CD4-positive, alpha-beta T cell (primary cell): ENCODE results near the gene TFR2. TPM values are rescaled to one million over a fixed set of nuclear protein-coding genes. Genes with fewer than 3 reads are reported as not detected.

Experiments
- ATAC-seq: fragments of 200-7000 bp; cut with Tn5 transposase; one replicate; pipeline ENCODE4 v1.10.0; 2022; ENCODE audit warnings: mild to moderate bottlenecking; ENCODE audit not compliant: poor library complexity
- CTCF ChIA-PET: fragments of 350-600 bp; sonication (Branson Sonifier 250); formaldehyde crosslinking; loops from one replicate; lab custom pipeline; 2021; ENCODE audit warnings: antibody characterized with exemption, inconsistent platforms; lab: Charles Lee
- POLR2A ChIA-PET: fragments of 350-600 bp; sonication (Branson Sonifier 250); formaldehyde crosslinking; loops from one replicate; lab custom pipeline; 2021; ENCODE audit warnings: antibody characterized with exemption, inconsistent platforms; lab: Charles Lee
- DNase-seq, 14 experiments: peaks; one replicate each; pipeline ENCODE4 v3.0.0-alpha.2; 2013 to 2020; ENCODE audit warnings: mixed read lengths in 2 of 14
- H3K27ac ChIP-seq, 2 donors: one replicate each; pipeline versions ENCODE4 v1.5.1 to v1.7.0; 2013; ENCODE audit warnings: low read length in 2 of 2, low read depth in 1 of 2, mild to moderate bottlenecking in 1 of 2
- H3K27me3 ChIP-seq, 2 experiments: 1 replicate in 1 of 2; 2 replicates in 1 of 2; pipeline versions ENCODE4 v1.6.1 to v1.7.0; 2013; ENCODE audit warnings: low read length in 2 of 2, control low read depth in 1 of 2, mild to moderate bottlenecking in 1 of 2, moderate library complexity in 1 of 2; ENCODE audit not compliant: insufficient read depth in 2 of 2, control insufficient read depth in 1 of 2
- H3K36me3 ChIP-seq: one replicate; pipeline ENCODE4 v1.6.1; 2013; ENCODE audit warnings: low read length, control low read depth; ENCODE audit not compliant: insufficient read depth
- H3K4me1 ChIP-seq: one replicate; pipeline ENCODE4 v1.6.1; 2013; ENCODE audit warnings: low read length, control low read depth; ENCODE audit not compliant: insufficient read depth
- H3K4me3 ChIP-seq: one replicate; pipeline ENCODE4 v1.5.1; 2013; ENCODE audit warnings: mild to moderate bottlenecking, low read length, moderate library complexity
- H3K9me3 ChIP-seq, 2 experiments: 1 replicate in 1 of 2; 2 replicates in 1 of 2; pipeline versions ENCODE4 v1.6.1 to v1.7.0; 2013; ENCODE audit warnings: low read length in 2 of 2, mild to moderate bottlenecking in 2 of 2, control low read depth in 1 of 2, moderate library complexity in 1 of 2; ENCODE audit not compliant: control insufficient read depth in 1 of 2, insufficient read depth in 1 of 2
- H3K27ac Mint-ChIP-seq: one replicate; pipeline ENCODE4 v1.8.0; 2020; ENCODE audit warnings: mixed read lengths
- H3K27me3 Mint-ChIP-seq: one replicate; pipeline ENCODE4 v1.8.0; 2021; ENCODE audit warnings: mixed read lengths
- H3K36me3 Mint-ChIP-seq: one replicate; pipeline ENCODE4 v1.8.0; 2021; ENCODE audit warnings: low read depth, mixed read lengths
- H3K4me1 Mint-ChIP-seq: one replicate; pipeline ENCODE4 v1.8.0; 2021; ENCODE audit warnings: low read depth, mixed read lengths
- H3K4me3 Mint-ChIP-seq: one replicate; pipeline ENCODE4 v1.8.0; 2020; ENCODE audit warnings: mild to moderate bottlenecking, mixed read lengths
- H3K9me3 Mint-ChIP-seq: one replicate; pipeline ENCODE4 v1.8.0; 2020; ENCODE audit warnings: mixed read lengths
- intact Hi-C, 2 experiments: fragments of 100-400 bp; cut with DNase I in 1 of 2; cut with micrococcal nuclease in 1 of 2; formaldehyde crosslinking; loops; one replicate each; pipeline versions ENCODE4 v1.15.1 to v1.9.0; 2023 to 2025; cut with DNase I, micrococcal nuclease
- polyA plus RNA-seq, 2 donors: library from polyadenylated mRNA; unstranded; fragments of 120-200 nt; gene quantifications; one replicate each; pipeline ENCODE4 v1.2.1, GENCODE V29; 2013
- total RNA-seq, 174 experiments: library from RNA in 2 of 174; stranded (reverse) in 2 of 174; gene quantifications; one replicate each; pipeline ENCODE4 v1.2.3 and lab custom pipeline; 2021 to 2026
- TF ChIP-seq, protein P1 (sequence below): fragments of 200-600 bp; IDR thresholded peaks from one replicate; pipeline ENCODE4 v1.8.0; 2022; ENCODE audit warnings: antibody characterized with exemption, mild to moderate bottlenecking

Gene TFR2
- 1 to 10 TPM; 1.7 to 2.3 TPM for total RNA-seq
- polyA plus RNA-seq (2013, experiment 1 of 2) = 2.5 TPM
- 2.7 TPM for polyA plus RNA-seq (2013, experiment 2 of 2)
- total RNA-seq (lab: John Stamatoyannopoulos, UW) = 0.72 to 19.3 (median 3.8) reads per million in 172 experiments

DNA sequence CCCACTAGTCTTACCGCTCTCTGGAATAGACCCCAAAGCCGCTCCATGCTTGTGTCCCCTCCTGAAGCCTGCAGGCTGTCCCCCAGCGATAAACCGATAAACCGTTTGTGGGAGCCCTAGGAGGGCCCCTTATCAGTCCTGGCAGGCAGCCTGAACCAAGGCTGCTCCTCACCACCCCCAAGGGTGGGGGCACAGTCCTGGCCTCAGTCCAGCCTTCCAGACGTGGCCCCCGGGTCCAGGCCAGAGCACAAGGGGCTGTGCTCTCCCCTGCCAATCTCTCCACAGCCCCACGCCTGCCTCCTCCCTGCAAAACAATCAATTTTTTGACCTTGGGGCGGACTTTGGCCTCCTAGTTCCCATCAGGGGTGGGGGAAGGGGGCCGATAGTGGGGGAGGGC lies at the start of gene TFR2:
Gene TFR2, minus strand, starts transcription at position 90 of the 397 bp plus-strand sequence. Its CDS starts 43 bp downstream, at position 47.
- ATAC-seq (no peak), DNase-seq (no peak)
- Mint-ChIP-seq H3K27ac (no peak within 1 kb of the TSS), H3K36me3 (no peaks in the 10 kb centered on the region), H3K9me3 (no peaks in the 10 kb centered on the region), H3K4me3 (no peak within 1 kb of the TSS), H3K4me1 (no peaks in the 10 kb centered on the region), H3K27me3 (peaks cover 4% of the 10 kb centered on the region)
- ChIA-PET POLR2A (no interaction called here), CTCF (interaction anchor here (1.3 kb wide), 1 partner anchor 9 kb away, joined by 5 read pairs; no protein-coding TSS in a partner anchor)
- intact Hi-C loops = no loop called here
- no peaks in the 10 kb centered on the region for H3K27me3 ChIP-seq
- TF ChIP-seq, protein P1, sequence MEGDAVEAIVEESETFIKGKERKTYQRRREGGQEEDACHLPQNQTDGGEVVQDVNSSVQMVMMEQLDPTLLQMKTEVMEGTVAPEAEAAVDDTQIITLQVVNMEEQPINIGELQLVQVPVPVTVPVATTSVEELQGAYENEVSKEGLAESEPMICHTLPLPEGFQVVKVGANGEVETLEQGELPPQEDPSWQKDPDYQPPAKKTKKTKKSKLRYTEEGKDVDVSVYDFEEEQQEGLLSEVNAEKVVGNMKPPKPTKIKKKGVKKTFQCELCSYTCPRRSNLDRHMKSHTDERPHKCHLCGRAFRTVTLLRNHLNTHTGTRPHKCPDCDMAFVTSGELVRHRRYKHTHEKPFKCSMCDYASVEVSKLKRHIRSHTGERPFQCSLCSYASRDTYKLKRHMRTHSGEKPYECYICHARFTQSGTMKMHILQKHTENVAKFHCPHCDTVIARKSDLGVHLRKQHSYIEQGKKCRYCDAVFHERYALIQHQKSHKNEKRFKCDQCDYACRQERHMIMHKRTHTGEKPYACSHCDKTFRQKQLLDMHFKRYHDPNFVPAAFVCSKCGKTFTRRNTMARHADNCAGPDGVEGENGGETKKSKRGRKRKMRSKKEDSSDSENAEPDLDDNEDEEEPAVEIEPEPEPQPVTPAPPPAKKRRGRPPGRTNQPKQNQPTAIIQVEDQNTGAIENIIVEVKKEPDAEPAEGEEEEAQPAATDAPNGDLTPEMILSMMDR = no peak
- no peaks in the 10 kb centered on the region for H3K9me3 ChIP-seq
- no peaks in the 10 kb centered on the region for H3K36me3 ChIP-seq
- H3K27ac ChIP-seq = no peak within 1 kb of the TSS
- H3K4me3 ChIP-seq = no peak within 1 kb of the TSS
- H3K4me1 ChIP-seq = peaks cover 3% of the 10 kb centered on the region

DNA sequence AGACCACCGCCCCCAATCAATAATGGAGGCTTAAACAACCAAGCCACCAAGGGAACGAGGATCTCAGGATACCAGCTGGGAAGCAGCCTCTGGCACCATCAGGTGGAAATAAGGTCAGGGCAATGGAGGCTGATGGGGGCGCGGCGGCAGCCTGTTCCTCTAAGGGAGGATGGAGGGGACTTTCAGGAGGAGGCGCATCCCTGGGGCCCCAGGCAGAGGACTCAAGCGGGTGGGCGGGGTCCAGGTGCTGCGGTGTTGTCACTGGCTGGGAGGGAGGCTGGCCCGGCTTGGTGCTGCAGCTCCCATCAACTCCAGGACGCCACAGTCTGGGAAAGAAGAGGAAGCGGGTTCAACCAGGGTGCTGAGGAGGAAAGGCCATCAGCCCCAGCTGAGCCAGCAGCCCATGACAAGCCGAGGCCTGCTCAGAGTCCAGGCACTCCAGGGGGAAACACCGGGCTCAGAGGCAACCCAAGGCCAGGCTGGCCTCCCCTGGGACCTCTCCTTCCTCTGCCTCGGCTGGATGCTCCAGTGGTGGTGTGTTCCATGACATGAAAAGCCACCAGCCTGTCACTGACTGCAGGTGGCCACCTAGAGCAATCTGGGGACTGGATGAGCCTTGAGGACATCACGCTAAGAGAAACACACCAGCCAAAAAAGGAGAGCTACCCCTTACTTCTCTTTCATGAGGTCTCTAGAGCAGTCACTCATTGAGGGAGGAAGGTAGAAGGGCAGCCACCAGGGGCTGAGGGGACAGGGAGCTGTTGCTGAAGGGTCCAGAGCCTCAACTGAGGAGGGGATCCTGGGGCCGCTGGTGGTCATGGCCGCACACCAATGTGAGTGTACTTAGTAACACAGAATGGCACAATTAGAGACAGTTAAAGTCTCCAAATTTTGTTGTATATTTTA lies 48.1 kb upstream of the TFR2 start:
- Mint-ChIP-seq H3K36me3 (peaks cover 50% of the 10 kb centered on the region), H3K9me3 (no peaks in the 10 kb centered on the region), H3K27ac (peak overlapping the region; percentile 20), H3K4me1 (peaks cover 29% of the 10 kb centered on the region), H3K27me3 (no peaks in the 10 kb centered on the region), H3K4me3 (peak overlapping the region; percentile 11)
- ATAC-seq (no peak), DNase-seq (peak in 1 of 14 experiments; percentile 21)
- intact Hi-C loops = loop anchor here (2.0 to 5.0 kb wide), 4 partner anchors 13 to 207 kb away; partner anchors contain the start of genes MOSPD3 (in 1 of the 2) and NYAP1 (in 1 of the 2)
- Histone ChIP-seq H3K4me3 (no peak overlapping the region), H3K27ac (no peak overlapping the region), H3K36me3 (peaks cover 57% of the 10 kb centered on the region), H3K9me3 (no peaks in the 10 kb centered on the region), H3K4me1 (peaks cover 52% of the 10 kb centered on the region), H3K27me3 (no peaks in the 10 kb centered on the region)
- CTCF ChIA-PET = no interaction called here
- TF ChIP-seq, protein P1 = no peak
- POLR2A ChIA-PET = interaction anchor here (0.5 to 5.0 kb wide), 9 partner anchors 9 to 103 kb away, joined by 3 to 26 read pairs (median 3); partner anchors contain the start of genes FBXO24 and MOSPD3

DNA sequence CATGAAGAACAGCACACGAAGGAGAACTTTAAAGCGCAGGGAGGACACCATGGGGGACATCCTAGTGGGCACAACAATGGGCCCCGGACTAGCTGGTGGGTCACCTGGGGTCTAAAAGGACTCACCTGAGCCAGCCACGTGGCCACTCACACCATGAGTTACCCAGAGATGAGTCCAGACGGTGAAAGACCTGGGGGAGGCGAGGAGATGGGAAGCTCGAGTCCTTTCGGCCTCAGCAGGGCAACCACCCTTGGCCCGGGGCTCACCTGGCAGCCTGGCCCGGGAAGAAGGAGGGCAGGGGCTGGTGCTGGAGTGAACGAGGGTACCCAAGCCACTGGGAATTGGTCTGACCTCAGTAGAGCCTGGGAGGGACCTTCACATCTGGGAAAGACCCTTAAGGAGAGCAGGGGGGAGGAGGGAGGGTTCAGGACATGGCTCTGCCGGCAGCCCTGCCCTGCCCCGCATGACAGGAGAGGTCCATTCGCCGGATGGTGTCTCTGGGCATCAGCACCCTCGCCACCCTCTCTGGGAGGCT lies 47.0 kb upstream of the TFR2 start:
- H3K36me3 ChIP-seq = peaks cover 66% of the 10 kb centered on the region
- Mint-ChIP-seq H3K9me3 (no peaks in the 10 kb centered on the region), H3K27ac (no peak overlapping the region), H3K4me1 (peaks cover 29% of the 10 kb centered on the region), H3K36me3 (peaks cover 54% of the 10 kb centered on the region), H3K27me3 (no peaks in the 10 kb centered on the region), H3K4me3 (no peak overlapping the region)
- POLR2A ChIA-PET = interaction anchor here (0.9 to 1.9 kb wide), 5 partner anchors 8 to 102 kb away, joined by 3 to 5 read pairs (median 4); partner anchors contain the start of genes FBXO24 and MOSPD3
- H3K4me3 ChIP-seq = no peak overlapping the region
- H3K27me3 ChIP-seq = no peaks in the 10 kb centered on the region
- CTCF ChIA-PET = interaction anchor here (0.7 kb wide), 1 partner anchor 80 kb away, joined by 3 read pairs; no protein-coding TSS in a partner anchor
- no peaks in the 10 kb centered on the region for H3K9me3 ChIP-seq
- TF ChIP-seq, protein P1 = no peak
- intact Hi-C loops = no loop called here
- H3K27ac ChIP-seq = no peak overlapping the region
- H3K4me1 ChIP-seq = peaks cover 50% of the 10 kb centered on the region
- DNase-seq = no peak
- ATAC-seq = no peak
